Measurements from ENCODE around the gene TULP4.

DNA sequence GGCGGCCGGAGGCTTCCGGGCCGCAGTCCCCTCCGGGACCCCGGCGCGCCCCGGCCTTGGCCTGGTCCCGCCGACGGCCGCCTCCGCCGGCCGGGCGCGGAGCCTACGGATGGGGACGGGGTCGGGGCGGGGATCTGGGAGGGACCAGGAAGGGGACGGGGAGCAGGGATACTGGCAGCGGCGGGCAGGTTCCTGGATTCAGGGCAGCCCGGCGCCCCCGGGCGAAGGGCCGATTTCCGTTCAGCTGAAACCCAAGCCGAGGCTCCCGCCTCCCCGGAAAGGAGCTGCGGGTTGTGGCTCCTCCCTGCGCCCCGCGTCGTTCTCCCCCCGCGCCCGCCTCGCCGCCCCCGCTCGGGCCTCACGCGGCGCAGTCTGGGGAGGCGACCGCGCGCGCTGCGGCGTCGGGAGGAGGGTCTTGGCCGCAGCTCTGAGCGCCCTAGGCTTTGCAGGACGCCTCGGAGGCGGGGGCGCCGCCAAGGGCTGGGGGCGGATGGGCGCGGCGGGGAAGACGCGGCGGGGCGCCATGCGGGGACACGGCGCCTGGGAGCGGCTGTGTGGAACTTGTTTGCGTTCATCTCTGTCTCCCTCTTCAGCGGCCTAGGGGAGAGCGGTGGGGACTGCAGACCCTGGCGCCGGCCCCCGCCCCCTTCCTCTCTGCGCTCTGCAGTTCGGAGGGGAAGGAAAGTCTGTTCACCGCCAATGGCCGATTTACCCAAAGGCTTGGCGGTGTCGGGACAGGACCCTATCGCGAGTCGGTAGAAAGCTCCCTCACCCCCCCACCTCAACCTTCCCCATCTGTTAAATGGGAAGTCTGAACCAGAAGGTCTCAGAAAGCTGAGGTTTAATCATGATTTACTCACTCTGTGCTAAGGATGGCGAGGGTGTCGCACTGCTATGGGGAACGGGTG lies 224.9 kb downstream of the TULP4 start:
- no peak for TF ChIP-seq CTCF (IDR thresholded peaks at IDR 0.05; ENCODE audit: control extremely low read depth in 1 of 3, insufficient read depth in 1 of 3, low read depth in 1 of 3, low read length in 3 of 3)
- TF ChIP-seq YY1 (IDR thresholded peaks at IDR 0.05; ENCODE audit: low read depth, low read length): 0 out of 2 replicates have a peak, but pooled peaks have one; percentile 47
- no peak for TF ChIP-seq JUN (IDR thresholded peaks at IDR 0.05; ENCODE audit: low read depth, low read length)
- TF ChIP-seq NRF1 (IDR thresholded peaks at IDR 0.05; ENCODE audit: low read depth, low read length): no peak
- no peak for TF ChIP-seq GTF2F1 (IDR thresholded peaks at IDR 0.05; ENCODE audit: borderline replicate concordance, low read depth, low read length)
- TF ChIP-seq ASH2L (IDR thresholded peaks at IDR 0.05; ENCODE audit: low read length): peak; percentile 30
- TF ChIP-seq JUND (IDR thresholded peaks at IDR 0.05; ENCODE audit: low read length): no peak
- TF ChIP-seq RAD21 (IDR thresholded peaks at IDR 0.05 in 1 of 2, conservative IDR thresholded peaks at IDR 0.05 in 1 of 2; ENCODE audit: low read depth in 2 of 2, low read length in 2 of 2): no peak
- TF ChIP-seq BCL11A (IDR thresholded peaks at IDR 0.05; ENCODE audit: low read depth in 2 of 2, low read length in 2 of 2): no peak
- TF ChIP-seq EGR1 (IDR thresholded peaks at IDR 0.05; ENCODE audit: borderline replicate concordance, low read depth, low read length): peak; percentile 97
